Ishikawa (cell line): Measurements from ENCODE around the gene LYSMD1.

Experiments used
- CEBPB ChIP-seq: IDR thresholded peaks from 2 replicates; pipeline ENCODE4 v1.6.1; 2012
- CREB1 ChIP-seq: IDR thresholded peaks from 2 replicates; pipeline ENCODE4 v1.6.1; 2012; ENCODE audit warnings: low read depth
- EGR1 ChIP-seq: IDR thresholded peaks from 2 replicates; pipeline ENCODE4 v1.6.1; 2012
- EP300 ChIP-seq: IDR thresholded peaks from 2 replicates; pipeline ENCODE4 v1.6.1; 2012; ENCODE audit warnings: borderline replicate concordance
- FOXM1 ChIP-seq: IDR thresholded peaks from 2 replicates; pipeline ENCODE4 v1.6.1; 2012; ENCODE audit warnings: low read depth, borderline replicate concordance
- MAX ChIP-seq: IDR thresholded peaks from 2 replicates; pipeline ENCODE4 v1.6.1; 2012
- NFIC ChIP-seq: IDR thresholded peaks from 2 replicates; pipeline ENCODE4 v1.6.1; 2012
- RAD21 ChIP-seq: IDR thresholded peaks from 2 replicates; pipeline ENCODE4 v1.6.1; 2012; ENCODE audit warnings: low read depth
- REST ChIP-seq: IDR thresholded peaks from 2 replicates; pipeline ENCODE4 v1.6.1; 2012; ENCODE audit warnings: low read depth, mild to moderate bottlenecking
- TAF1 ChIP-seq: IDR thresholded peaks from 2 replicates; pipeline ENCODE4 v1.6.1; 2012; ENCODE audit warnings: low read depth, mild to moderate bottlenecking
- TCF12 ChIP-seq: IDR thresholded peaks from 2 replicates; pipeline ENCODE4 v1.6.1; 2012; ENCODE audit warnings: low read depth
- TEAD4 ChIP-seq: IDR thresholded peaks from 2 replicates; pipeline ENCODE4 v1.6.1; 2012
- YY1 ChIP-seq: IDR thresholded peaks from 2 replicates; pipeline ENCODE4 v1.6.1; 2012; ENCODE audit warnings: low read depth

DNA sequence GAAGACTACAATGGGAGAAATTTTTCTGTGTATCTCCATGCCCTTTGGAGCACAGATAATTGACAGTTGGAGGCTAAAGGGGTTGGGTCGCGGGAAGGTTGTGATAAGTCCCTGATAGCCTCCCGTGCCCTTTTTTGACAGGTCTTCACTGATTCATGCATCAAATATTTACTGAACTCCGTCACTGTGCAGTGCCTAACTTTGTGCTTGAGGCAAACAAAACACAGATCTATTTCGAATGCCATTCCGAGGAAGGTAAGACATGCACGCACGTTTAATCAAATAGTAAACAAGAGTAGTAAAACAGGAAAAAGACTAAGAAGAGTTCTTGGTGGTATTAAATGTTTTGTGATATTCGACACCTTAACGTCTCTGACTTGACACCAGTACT is 32.2 kb upstream of the LYSMD1 start:
- no peak for TF ChIP-seq RAD21
- TF ChIP-seq MAX: no peak
- no peak for TF ChIP-seq REST
- TF ChIP-seq CREB1: no peak
- TF ChIP-seq EP300: no peak
- TF ChIP-seq TCF12: no peak
- no peak for TF ChIP-seq NFIC
- no peak for TF ChIP-seq TAF1
- no peak for TF ChIP-seq EGR1
- no peak for TF ChIP-seq CEBPB
- TF ChIP-seq FOXM1: no peak
- no peak for TF ChIP-seq YY1
- TF ChIP-seq TEAD4: no peak
